ENCODE measurements around the gene LDB2.

The LDB2 gene

GRCh38 chr4:16472537-16472936 is 425.9 kb downstream of the LDB2 start:
- Histone ChIP-seq H3K27me3 (ENCODE audit: control insufficient read depth in 2 of 2, insufficient read depth in 2 of 2, low read length in 2 of 2) (no peaks in the 10 kb centered on the region), H3K4me1 (ENCODE audit: control insufficient read depth in 2 of 2, insufficient read depth in 2 of 2, low read length in 2 of 2) (no peaks in the 10 kb centered on the region), H3K4me3 (ENCODE audit: low read length in 2 of 2) (no peak overlapping the region), H3K27ac (ENCODE audit: low read depth in 2 of 2, low read length in 2 of 2) (no peak overlapping the region), H3K9ac (ENCODE audit: low read depth in 1 of 2, low read length in 2 of 2) (no peak overlapping the region), H3K9me3 (ENCODE audit: control insufficient read depth in 2 of 2, low read length in 2 of 2) (no peaks in the 10 kb centered on the region), H3K36me3 (ENCODE audit: control insufficient read depth in 2 of 2, insufficient read depth in 2 of 2, low read length in 2 of 2) (no peaks in the 10 kb centered on the region)

- H3K9ac ChIP-seq (ENCODE audit: low read depth in 1 of 2, low read length in 2 of 2), result no peak overlapping the region
- no peaks in the 10 kb centered on the region for H3K9me3 ChIP-seq (ENCODE audit: control insufficient read depth in 2 of 2, low read length in 2 of 2)
- H3K4me3 ChIP-seq (ENCODE audit: low read length in 2 of 2), result no peak overlapping the region
- H3K27ac ChIP-seq (ENCODE audit: low read depth in 2 of 2, low read length in 2 of 2), result no peak overlapping the region
- H3K36me3 ChIP-seq (ENCODE audit: control insufficient read depth in 2 of 2, insufficient read depth in 2 of 2, low read length in 2 of 2), result no peaks in the 10 kb centered on the region
- H3K27me3 ChIP-seq (ENCODE audit: control insufficient read depth in 2 of 2, insufficient read depth in 2 of 2, low read length in 2 of 2), result no peaks in the 10 kb centered on the region
- no peaks in the 10 kb centered on the region for H3K4me1 ChIP-seq (ENCODE audit: control insufficient read depth in 2 of 2, insufficient read depth in 2 of 2, low read length in 2 of 2)
These were observed 431.4 kb downstream of the LDB2 start for GRCh38 chr4:16467061-16467460.

GRCh38 chr4:16466581-16466980 is 431.9 kb downstream of the LDB2 start:
- Histone ChIP-seq H3K27ac (ENCODE audit: low read depth in 2 of 2, low read length in 2 of 2) (no peak overlapping the region), H3K9ac (ENCODE audit: low read depth in 1 of 2, low read length in 2 of 2) (no peak overlapping the region), H3K4me3 (ENCODE audit: low read length in 2 of 2) (no peak overlapping the region), H3K27me3 (ENCODE audit: control insufficient read depth in 2 of 2, insufficient read depth in 2 of 2, low read length in 2 of 2) (no peaks in the 10 kb centered on the region), H3K4me1 (ENCODE audit: control insufficient read depth in 2 of 2, insufficient read depth in 2 of 2, low read length in 2 of 2) (no peaks in the 10 kb centered on the region), H3K9me3 (ENCODE audit: control insufficient read depth in 2 of 2, low read length in 2 of 2) (no peaks in the 10 kb centered on the region), H3K36me3 (ENCODE audit: control insufficient read depth in 2 of 2, insufficient read depth in 2 of 2, low read length in 2 of 2) (no peaks in the 10 kb centered on the region)

- H3K9me3 ChIP-seq (ENCODE audit: control insufficient read depth in 2 of 2, low read length in 2 of 2), result no peaks in the 10 kb centered on the region
- H3K27me3 ChIP-seq (ENCODE audit: control insufficient read depth in 2 of 2, insufficient read depth in 2 of 2, low read length in 2 of 2), result no peaks in the 10 kb centered on the region
- no peaks in the 10 kb centered on the region for H3K36me3 ChIP-seq (ENCODE audit: control insufficient read depth in 2 of 2, insufficient read depth in 2 of 2, low read length in 2 of 2)
- H3K4me3 ChIP-seq (ENCODE audit: low read length in 2 of 2), result no peak overlapping the region
- no peak overlapping the region for H3K9ac ChIP-seq (ENCODE audit: low read depth in 1 of 2, low read length in 2 of 2)
- H3K4me1 ChIP-seq (ENCODE audit: control insufficient read depth in 2 of 2, insufficient read depth in 2 of 2, low read length in 2 of 2), result no peaks in the 10 kb centered on the region
- no peak overlapping the region for H3K27ac ChIP-seq (ENCODE audit: low read depth in 2 of 2, low read length in 2 of 2)
These were observed 433.8 kb downstream of the LDB2 start for GRCh38 chr4:16464651-16465050.

GRCh38 chr4:16462656-16463055 is 435.8 kb downstream of the LDB2 start:
- H3K9ac ChIP-seq (ENCODE audit: low read depth in 1 of 2, low read length in 2 of 2), result no peak overlapping the region
- H3K9me3 ChIP-seq (ENCODE audit: control insufficient read depth in 2 of 2, low read length in 2 of 2), result no peaks in the 10 kb centered on the region
- H3K4me1 ChIP-seq (ENCODE audit: control insufficient read depth in 2 of 2, insufficient read depth in 2 of 2, low read length in 2 of 2), result no peaks in the 10 kb centered on the region
- H3K4me3 ChIP-seq (ENCODE audit: low read length in 2 of 2), result no peak overlapping the region
- no peaks in the 10 kb centered on the region for H3K36me3 ChIP-seq (ENCODE audit: control insufficient read depth in 2 of 2, insufficient read depth in 2 of 2, low read length in 2 of 2)
- no peaks in the 10 kb centered on the region for H3K27me3 ChIP-seq (ENCODE audit: control insufficient read depth in 2 of 2, insufficient read depth in 2 of 2, low read length in 2 of 2)
- no peak overlapping the region for H3K27ac ChIP-seq (ENCODE audit: low read depth in 2 of 2, low read length in 2 of 2)

- no peaks in the 10 kb centered on the region for H3K4me1 ChIP-seq (ENCODE audit: control insufficient read depth in 2 of 2, insufficient read depth in 2 of 2, low read length in 2 of 2)
- H3K4me3 ChIP-seq (ENCODE audit: low read length in 2 of 2), result no peak overlapping the region
- H3K36me3 ChIP-seq (ENCODE audit: control insufficient read depth in 2 of 2, insufficient read depth in 2 of 2, low read length in 2 of 2), result no peaks in the 10 kb centered on the region
- no peaks in the 10 kb centered on the region for H3K9me3 ChIP-seq (ENCODE audit: control insufficient read depth in 2 of 2, low read length in 2 of 2)
- H3K9ac ChIP-seq (ENCODE audit: low read depth in 1 of 2, low read length in 2 of 2), result no peak overlapping the region
- H3K27me3 ChIP-seq (ENCODE audit: control insufficient read depth in 2 of 2, insufficient read depth in 2 of 2, low read length in 2 of 2), result no peaks in the 10 kb centered on the region
- no peak overlapping the region for H3K27ac ChIP-seq (ENCODE audit: low read depth in 2 of 2, low read length in 2 of 2)
These were observed 437.1 kb downstream of the LDB2 start for GRCh38 chr4:16461362-16461761.

- Histone ChIP-seq H3K9me3 (ENCODE audit: control insufficient read depth in 2 of 2, low read length in 2 of 2) (no peaks in the 10 kb centered on the region), H3K4me3 (ENCODE audit: low read length in 2 of 2) (no peak overlapping the region), H3K36me3 (ENCODE audit: control insufficient read depth in 2 of 2, insufficient read depth in 2 of 2, low read length in 2 of 2) (no peaks in the 10 kb centered on the region), H3K9ac (ENCODE audit: low read depth in 1 of 2, low read length in 2 of 2) (no peak overlapping the region), H3K27me3 (ENCODE audit: control insufficient read depth in 2 of 2, insufficient read depth in 2 of 2, low read length in 2 of 2) (no peaks in the 10 kb centered on the region), H3K4me1 (ENCODE audit: control insufficient read depth in 2 of 2, insufficient read depth in 2 of 2, low read length in 2 of 2) (no peaks in the 10 kb centered on the region), H3K27ac (ENCODE audit: low read depth in 2 of 2, low read length in 2 of 2) (no peak overlapping the region)
These were observed 440.5 kb downstream of the LDB2 start for GRCh38 chr4:16457944-16458343.

Measured in mucosa of rectum (tissue), 2 donors.